ENCODE results near the gene DLG1. TPM values are rescaled to one million over a fixed set of nuclear protein-coding genes. Genes with fewer than 3 reads are reported as not detected.

The DLG1 gene
- total RNA-seq, 4 donors from 2014 or later: 71.4 to 96.7 (median 88.5) TPM

GRCh38 chr3:197343111-197343510 is 44.7 kb upstream of the DLG1 start:
- no peak for TF ChIP-seq POLR2A (IDR thresholded peaks at IDR 0.05)
- TF ChIP-seq CTCF (IDR thresholded peaks at IDR 0.05): no peak
- 97 to 99% methylated on average over 6 of the region's 6 CpGs for WGBS, 2 donors
- intact Hi-C loops (cut with DNase I; ENCODE audit: low total_unique reads): no loop called here
- peak in 1 of 2 donors; percentile 61 for DNase-seq (ENCODE audit: low spot score in 2 of 2)
- no peak overlapping the region for H3K4me3 ChIP-seq (ENCODE audit: low read depth, poor library complexity, severe bottlenecking)

DNA sequence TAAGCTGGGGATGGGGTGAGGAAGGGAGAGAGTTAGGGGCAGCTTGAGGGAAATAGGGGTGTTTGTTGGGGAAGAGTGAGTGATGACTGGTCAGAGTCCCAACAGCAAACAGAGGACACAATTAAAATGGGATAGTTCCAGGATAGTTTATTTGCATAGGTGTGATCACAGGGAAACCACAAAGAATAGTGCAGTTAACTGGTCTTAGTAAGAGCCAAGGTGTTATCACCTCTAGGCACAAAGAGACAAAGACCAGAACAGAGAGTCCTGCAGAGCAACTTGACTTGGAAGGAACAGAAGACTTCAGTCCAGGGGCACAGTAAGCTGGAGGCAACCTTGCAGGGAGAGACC is 42.1 kb upstream of the DLG1 start:
- no peak for TF ChIP-seq CTCF (IDR thresholded peaks at IDR 0.05)
- no peak for TF ChIP-seq POLR2A (IDR thresholded peaks at IDR 0.05)
- intact Hi-C loops (cut with DNase I; ENCODE audit: low total_unique reads): no loop called here
- H3K4me3 ChIP-seq (ENCODE audit: low read depth, poor library complexity, severe bottlenecking): no peak overlapping the region
- DNase-seq (ENCODE audit: low spot score in 2 of 2): no peak

GRCh38 chr3:197339841-197340520 is 41.6 kb upstream of the DLG1 start:
- peak in 1 of 2 donors; percentile 79 for DNase-seq (ENCODE audit: low spot score in 2 of 2)
- H3K4me3 ChIP-seq (ENCODE audit: low read depth, poor library complexity, severe bottlenecking): no peak overlapping the region
- intact Hi-C loops (cut with DNase I; ENCODE audit: low total_unique reads): no loop called here
- TF ChIP-seq CTCF (IDR thresholded peaks at IDR 0.05) (no peak), POLR2A (IDR thresholded peaks at IDR 0.05) (no peak)
- 45 to 52% methylated on average over 12 of the region's 12 CpGs for WGBS, 2 donors

DNA sequence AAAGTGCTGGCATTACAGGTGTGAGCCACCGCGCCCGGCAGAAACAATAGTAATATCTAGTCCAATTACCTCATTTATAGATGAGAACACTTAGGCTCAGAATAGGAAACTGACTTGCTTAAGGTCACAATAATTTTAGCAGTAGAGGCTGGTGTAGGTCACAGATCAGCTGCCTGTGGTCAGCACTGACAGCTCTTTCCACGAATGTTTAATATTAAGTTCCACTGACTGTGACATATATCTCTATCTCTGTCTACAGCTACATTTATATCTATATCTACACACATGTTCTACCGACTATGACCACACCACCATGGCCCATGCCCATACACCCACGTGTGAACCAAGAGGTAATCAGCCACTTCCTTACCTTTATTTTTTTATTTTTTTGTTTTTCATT is 40.2 kb upstream of the DLG1 start:
- 85 to 92% methylated on average over 6 of the region's 6 CpGs for WGBS, 2 donors

GRCh38 chr3:197337656-197338055 is 39.2 kb upstream of the DLG1 start:
- intact Hi-C loops (cut with DNase I; ENCODE audit: low total_unique reads): no loop called here
- no peak overlapping the region for H3K4me3 ChIP-seq (ENCODE audit: low read depth, poor library complexity, severe bottlenecking)
- TF ChIP-seq CTCF (IDR thresholded peaks at IDR 0.05): no peak
- TF ChIP-seq POLR2A (IDR thresholded peaks at IDR 0.05): no peak
- no peak for DNase-seq (ENCODE audit: low spot score in 2 of 2)
- WGBS, 2 donors: 89 to 93% methylated on average over 4 of the region's 4 CpGs

More for the DNA sequence above, 40.2 kb upstream of the DLG1 start:
- peak in 1 of 2 donors; percentile 31 for DNase-seq (ENCODE audit: low spot score in 2 of 2)
- no peak overlapping the region for H3K4me3 ChIP-seq (ENCODE audit: low read depth, poor library complexity, severe bottlenecking)
- intact Hi-C loops (cut with DNase I; ENCODE audit: low total_unique reads): no loop called here
- TF ChIP-seq POLR2A (IDR thresholded peaks at IDR 0.05) (no peak), CTCF (IDR thresholded peaks at IDR 0.05) (no peak)

DNA sequence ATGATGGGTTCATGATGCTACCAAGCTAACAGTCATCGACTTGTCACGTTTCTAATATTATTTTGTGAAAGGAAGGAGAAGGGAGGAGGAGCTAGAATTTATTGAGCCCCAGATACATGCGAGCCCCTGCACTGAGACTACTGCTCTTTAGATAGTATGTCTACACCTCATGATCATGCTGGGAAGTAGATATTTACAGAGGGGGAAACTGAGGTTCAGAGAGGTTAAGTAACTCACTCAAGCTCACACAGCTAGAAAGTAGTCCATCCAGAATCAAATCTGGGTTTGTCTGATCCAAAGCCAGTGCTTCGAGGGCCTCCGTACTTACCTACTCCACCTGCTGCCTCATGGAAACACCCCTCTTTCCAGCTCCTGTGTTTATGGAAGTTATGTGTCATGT is 38.8 kb upstream of the DLG1 start:
- intact Hi-C loops (cut with DNase I; ENCODE audit: low total_unique reads): no loop called here
- no peak for DNase-seq (ENCODE audit: low spot score in 2 of 2)
- no peak overlapping the region for H3K4me3 ChIP-seq (ENCODE audit: low read depth, poor library complexity, severe bottlenecking)
- 94 to 96% methylated on average over 5 of the region's 5 CpGs for whole genome bisulfite sequencing, 2 donors
- TF ChIP-seq CTCF (IDR thresholded peaks at IDR 0.05): no peak
- no peak for TF ChIP-seq POLR2A (IDR thresholded peaks at IDR 0.05)
